GDM1 (cell line): ENCODE results near the gene SEMA4B.
A peak's percentile ranks its signal among the peaks of the same experiment; 100 is the strongest.

ENCODE experiments used
- DNase-seq: peaks from one replicate; lab custom pipeline; 2025; lab: John Stamatoyannopoulos, UW

Gene SEMA4B

GRCh38 chr15:90225504-90226234 lies 24.5 kb downstream of the SEMA4B start:
- no peak for DNase-seq

GRCh38 chr15:90227336-90227735 lies 26.2 kb downstream of the SEMA4B start:
- no peak for DNase-seq

- no peak for DNase-seq
Measured at GRCh38 chr15:90227816-90228772, 27.0 kb downstream of the SEMA4B start.

- no peak for DNase-seq
Measured at GRCh38 chr15:90228960-90229359, 27.8 kb downstream of the SEMA4B start.

GRCh38 chr15:90230071-90230494 lies 29.0 kb downstream of the SEMA4B start:
- DNase-seq = no peak

- DNase-seq = no peak
Measured at GRCh38 chr15:90230610-90231009, 29.5 kb downstream of the SEMA4B start.

- no peak for DNase-seq
Measured at GRCh38 chr15:90231028-90232017, 30.2 kb downstream of the SEMA4B start.

GRCh38 chr15:90232196-90232595 lies 31.1 kb downstream of the SEMA4B start:
- no peak for DNase-seq

GRCh38 chr15:90232941-90233386 lies 31.8 kb downstream of the SEMA4B start:
- no peak for DNase-seq

GRCh38 chr15:90233387-90234095 lies 32.4 kb downstream of the SEMA4B start, which contains the start of gene CIB1:
Gene CIB1, minus strand, starts transcription at chr15:90233941. Its CDS starts 56 bp downstream, at chr15:90233885.
- DNase-seq = peak; percentile 15

- peak; percentile 95 for DNase-seq
Measured at GRCh38 chr15:90234096-90234988, 33.2 kb downstream of the SEMA4B start, which contains the start of gene GDPGP1. Gene GDPGP1, plus strand, starts transcription at chr15:90234209. Its CDS starts 6,700 bp downstream, at chr15:90240909.

- no peak for DNase-seq
Measured at GRCh38 chr15:90239371-90239770, 38.2 kb downstream of the SEMA4B start.

- no peak for DNase-seq
Measured at GRCh38 chr15:90240856-90241255, 39.7 kb downstream of the SEMA4B start.

- no peak for DNase-seq
Measured at GRCh38 chr15:90241343-90242192, 40.4 kb downstream of the SEMA4B start.

- no peak for DNase-seq
Measured at GRCh38 chr15:90243943-90244639, 43.0 kb downstream of the SEMA4B start.

GRCh38 chr15:90248789-90249202 lies 47.7 kb downstream of the SEMA4B start:
- DNase-seq = no peak

GRCh38 chr15:90249203-90249863 lies 48.2 kb downstream of the SEMA4B start, which contains the start of gene TTLL13:
Gene TTLL13, plus strand, starts transcription at chr15:90249556. Its CDS starts 1,075 bp downstream, at chr15:90250631.
- no peak for DNase-seq
